Upper lobe of right lung (tissue), 1 donor: ENCODE data around the gene PLPP6. TPM values are rescaled to one million over a fixed set of nuclear protein-coding genes. Genes with fewer than 3 reads are reported as not detected.

ENCODE experiments used
- ATAC-seq: fragments of 200-7000 bp; cut with Tn5 transposase; one replicate; pipeline ENCODE4 v1.9.1; 2020; ENCODE audit warnings: mild to moderate bottlenecking, moderate library complexity
- DNase-seq: peaks from one replicate; pipeline ENCODE4 v3.0.0-alpha.2; 2020
- H3K27ac ChIP-seq: fragments of 200-600 bp; one replicate; pipeline ENCODE4 v1.8.0; 2022
- H3K27me3 ChIP-seq: fragments of 200-600 bp; one replicate; pipeline ENCODE4 v1.8.0; 2022; ENCODE audit warnings: mild to moderate bottlenecking
- H3K36me3 ChIP-seq: fragments of 200-600 bp; one replicate; pipeline ENCODE4 v1.8.0; 2022
- H3K4me1 ChIP-seq: fragments of 200-600 bp; one replicate; pipeline ENCODE4 v1.8.0; 2022
- H3K4me3 ChIP-seq: fragments of 200-600 bp; one replicate; pipeline ENCODE4 v1.8.0; 2022; ENCODE audit warnings: mild to moderate bottlenecking
- H3K9me3 ChIP-seq: fragments of 200-600 bp; one replicate; pipeline ENCODE4 v1.8.0; 2022
- CTCF ChIP-seq: fragments of 200-600 bp; IDR thresholded peaks from one replicate; pipeline ENCODE4 v1.8.0; 2022; ENCODE audit warnings: antibody characterized with exemption
- intact Hi-C: fragments of 100-400 bp; cut with DNase I; formaldehyde crosslinking; loops from one replicate; pipeline ENCODE4 v1.11.0; 2022
- total RNA-seq: library from RNA; stranded (reverse); fragmentation: NEBNext Ultra II Directional; extraction: Animal tissue kit (Norgen Biotek cat#: 25700); gene quantifications from one replicate; pipeline ENCODE4 v1.2.1, GENCODE V29; 2021
- donor health status: DM: no; HTN: yes; CAD: no; lungs with severe emphysema.

Gene PLPP6
- total RNA-seq, 1 donor from 2014 or later, result 5.5 TPM

GRCh38 chr9:4618700-4619099 is 43.4 kb upstream of the PLPP6 start:
- H3K27me3 ChIP-seq, result no peaks in the 10 kb centered on the region
- H3K36me3 ChIP-seq, result peaks cover 3% of the 10 kb centered on the region
- no peak overlapping the region for H3K4me3 ChIP-seq
- no peak overlapping the region for H3K27ac ChIP-seq
- no peaks in the 10 kb centered on the region for H3K9me3 ChIP-seq
- no peaks in the 10 kb centered on the region for H3K4me1 ChIP-seq
- no peak for DNase-seq
- no peak for ATAC-seq
- intact Hi-C loops, result no loop called here
- TF ChIP-seq CTCF, result no peak

GRCh38 chr9:4620057-4620765 is 41.9 kb upstream of the PLPP6 start:
- no peak for TF ChIP-seq CTCF
- Histone ChIP-seq H3K27me3 (no peaks in the 10 kb centered on the region), H3K4me1 (no peaks in the 10 kb centered on the region), H3K9me3 (no peaks in the 10 kb centered on the region), H3K27ac (no peak overlapping the region), H3K36me3 (peaks cover 3% of the 10 kb centered on the region), H3K4me3 (no peak overlapping the region)
- intact Hi-C loops, result no loop called here
- peak; percentile 52 for ATAC-seq
- DNase-seq, result no peak

GRCh38 chr9:4620881-4621555 is 41.1 kb upstream of the PLPP6 start:
- intact Hi-C loops, result no loop called here
- H3K27me3 ChIP-seq, result no peaks in the 10 kb centered on the region

GRCh38 chr9:4622016-4622415 is 40.1 kb upstream of the PLPP6 start:
- Histone ChIP-seq H3K27me3 (no peaks in the 10 kb centered on the region), H3K27ac (no peak overlapping the region), H3K9me3 (no peaks in the 10 kb centered on the region), H3K36me3 (peaks cover 3% of the 10 kb centered on the region), H3K4me1 (no peaks in the 10 kb centered on the region), H3K4me3 (no peak overlapping the region)
- DNase-seq (no peak), ATAC-seq (peak; percentile 81)
- intact Hi-C loops, result no loop called here
- no peak for TF ChIP-seq CTCF

More at GRCh38 chr9:4620881-4621555, 41.1 kb upstream of the PLPP6 start:
- peaks cover 3% of the 10 kb centered on the region for H3K36me3 ChIP-seq
- no peak overlapping the region for H3K4me3 ChIP-seq
- ATAC-seq (no peak), DNase-seq (no peak)
- H3K9me3 ChIP-seq, result no peaks in the 10 kb centered on the region
- no peak overlapping the region for H3K27ac ChIP-seq
- H3K4me1 ChIP-seq, result no peaks in the 10 kb centered on the region
- no peak for TF ChIP-seq CTCF

GRCh38 chr9:4630836-4631235 is 31.3 kb upstream of the PLPP6 start:
- no peaks in the 10 kb centered on the region for H3K27me3 ChIP-seq
- DNase-seq (no peak), ATAC-seq (no peak)
- H3K36me3 ChIP-seq, result no peaks in the 10 kb centered on the region
- H3K27ac ChIP-seq, result no peak overlapping the region
- H3K9me3 ChIP-seq, result no peaks in the 10 kb centered on the region
- H3K4me1 ChIP-seq, result no peaks in the 10 kb centered on the region
- TF ChIP-seq CTCF, result no peak
- H3K4me3 ChIP-seq, result no peak overlapping the region
- intact Hi-C loops, result no loop called here
